Activated T-cell treated with anti-CD3 and anti-CD28 coated beads for 1 hour (primary cell): ENCODE data around the gene ZNF699.
"Not testable (repeated sequence)": the region's sequence is repeated elsewhere in the genome, so short reads cannot be mapped to it uniquely, and the experiment has no call there.

ENCODE experiments used
- DNase-seq: peaks from one replicate; pipeline ENCODE4 v3.0.0-alpha.2; 2020; ENCODE audit warnings: low read depth

The ZNF699 gene

GRCh38 chr19:9289231-9289884 lies 20.3 kb downstream of the ZNF699 start:
- DNase-seq = no peak

GRCh38 chr19:9283485-9283884 lies 26.2 kb downstream of the ZNF699 start:
- DNase-seq = not testable (repeated sequence)

GRCh38 chr19:9251236-9251635 lies 58.4 kb downstream of the ZNF699 start:
- DNase-seq = no peak

DNA sequence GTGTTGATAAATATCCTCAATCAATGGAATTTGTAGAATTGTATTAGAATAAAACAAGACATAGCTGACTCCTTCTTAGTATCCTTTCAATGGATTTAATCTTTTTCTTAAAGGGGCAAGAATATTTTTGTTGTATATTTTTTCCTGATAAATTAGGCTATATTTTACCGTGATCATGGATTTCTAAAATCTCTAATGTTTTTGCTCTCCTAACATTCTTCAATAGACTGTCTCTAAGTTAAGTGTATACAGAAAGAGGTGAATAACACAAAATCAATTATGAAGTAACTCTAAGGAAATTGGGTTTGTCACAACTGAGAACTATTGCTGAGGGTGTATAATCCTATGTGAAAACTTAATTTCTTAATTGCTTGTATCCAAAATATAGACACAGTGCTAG lies 59.0 kb downstream of the ZNF699 start, which contains the start of gene OR7E24:
Gene OR7E24, plus strand, starts transcription at position 301 of the 400 bp plus-strand sequence. CDS start 114 bp downstream, outside the sequence.
- DNase-seq = no peak
